Fibroblast of pulmonary artery (primary cell): ENCODE measurements around the gene ARHGAP22.

Source experiments
- DNase-seq: peaks from one replicate; pipeline ENCODE4 v3.0.0-alpha.2; 2010; ENCODE audit warnings: low read depth
- H3K4me3 ChIP-seq: replicated peaks from 2 replicates; pipeline ENCODE4 v1.5.1; 2011; ENCODE audit warnings: low read depth, mild to moderate bottlenecking, control low read depth, low read length, moderate library complexity
- TF ChIP-seq, protein P1 (sequence below): IDR thresholded peaks from 2 replicates; pipeline ENCODE4 v1.5.1; 2011; ENCODE audit warnings: mild to moderate bottlenecking, control low read depth, low read length, inconsistent platforms; ENCODE audit errors: missing control alignments

The ARHGAP22 gene

DNA sequence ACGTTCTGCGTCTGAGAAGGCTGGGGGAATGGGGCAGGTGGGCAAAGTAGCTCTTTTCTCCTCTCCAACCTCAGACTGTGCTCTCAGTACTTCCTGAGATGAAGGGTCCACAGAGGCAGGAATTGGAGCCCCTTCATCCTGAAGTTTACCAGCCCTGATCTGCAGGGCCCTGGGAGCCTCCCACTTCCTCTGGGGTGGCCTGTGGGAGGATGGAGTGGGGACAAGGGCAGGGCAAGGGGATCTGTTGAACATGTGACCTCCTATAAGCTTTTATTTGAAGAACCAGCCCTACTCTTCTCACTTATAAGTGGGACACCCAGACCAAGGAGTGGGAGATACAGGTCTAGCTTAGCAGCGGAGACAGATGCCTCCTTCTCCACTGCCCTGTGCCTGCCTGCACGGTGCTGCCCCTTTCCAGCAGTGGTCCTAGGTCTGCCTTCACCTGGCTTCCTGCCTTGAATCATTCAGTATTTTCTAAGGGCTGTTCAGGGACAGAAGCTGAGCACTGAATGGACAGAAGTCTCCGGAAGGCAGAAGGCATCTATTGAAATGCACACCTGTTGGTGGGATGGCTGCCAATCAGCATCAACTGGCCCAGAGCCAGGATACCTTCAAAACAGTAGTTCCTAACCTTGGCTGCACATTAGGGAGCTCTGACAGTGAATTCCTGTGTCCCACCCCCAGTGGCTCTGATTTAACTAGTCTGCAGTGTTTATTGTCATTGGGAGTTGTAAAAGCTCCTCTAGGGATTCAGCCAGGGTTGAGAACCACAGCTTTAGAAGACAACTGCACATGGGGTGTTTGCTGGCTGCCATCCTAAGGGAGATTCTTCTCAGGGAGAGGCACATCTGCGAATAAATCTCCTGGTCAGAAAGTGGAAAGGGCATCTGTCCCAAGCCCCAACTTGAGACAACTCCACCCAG, 2.7 kb upstream of the ARHGAP22 start:
- no peak overlapping the region for H3K4me3 ChIP-seq
- DNase-seq, result no peak
- TF ChIP-seq, protein P1, sequence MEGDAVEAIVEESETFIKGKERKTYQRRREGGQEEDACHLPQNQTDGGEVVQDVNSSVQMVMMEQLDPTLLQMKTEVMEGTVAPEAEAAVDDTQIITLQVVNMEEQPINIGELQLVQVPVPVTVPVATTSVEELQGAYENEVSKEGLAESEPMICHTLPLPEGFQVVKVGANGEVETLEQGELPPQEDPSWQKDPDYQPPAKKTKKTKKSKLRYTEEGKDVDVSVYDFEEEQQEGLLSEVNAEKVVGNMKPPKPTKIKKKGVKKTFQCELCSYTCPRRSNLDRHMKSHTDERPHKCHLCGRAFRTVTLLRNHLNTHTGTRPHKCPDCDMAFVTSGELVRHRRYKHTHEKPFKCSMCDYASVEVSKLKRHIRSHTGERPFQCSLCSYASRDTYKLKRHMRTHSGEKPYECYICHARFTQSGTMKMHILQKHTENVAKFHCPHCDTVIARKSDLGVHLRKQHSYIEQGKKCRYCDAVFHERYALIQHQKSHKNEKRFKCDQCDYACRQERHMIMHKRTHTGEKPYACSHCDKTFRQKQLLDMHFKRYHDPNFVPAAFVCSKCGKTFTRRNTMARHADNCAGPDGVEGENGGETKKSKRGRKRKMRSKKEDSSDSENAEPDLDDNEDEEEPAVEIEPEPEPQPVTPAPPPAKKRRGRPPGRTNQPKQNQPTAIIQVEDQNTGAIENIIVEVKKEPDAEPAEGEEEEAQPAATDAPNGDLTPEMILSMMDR, result no peak

DNA sequence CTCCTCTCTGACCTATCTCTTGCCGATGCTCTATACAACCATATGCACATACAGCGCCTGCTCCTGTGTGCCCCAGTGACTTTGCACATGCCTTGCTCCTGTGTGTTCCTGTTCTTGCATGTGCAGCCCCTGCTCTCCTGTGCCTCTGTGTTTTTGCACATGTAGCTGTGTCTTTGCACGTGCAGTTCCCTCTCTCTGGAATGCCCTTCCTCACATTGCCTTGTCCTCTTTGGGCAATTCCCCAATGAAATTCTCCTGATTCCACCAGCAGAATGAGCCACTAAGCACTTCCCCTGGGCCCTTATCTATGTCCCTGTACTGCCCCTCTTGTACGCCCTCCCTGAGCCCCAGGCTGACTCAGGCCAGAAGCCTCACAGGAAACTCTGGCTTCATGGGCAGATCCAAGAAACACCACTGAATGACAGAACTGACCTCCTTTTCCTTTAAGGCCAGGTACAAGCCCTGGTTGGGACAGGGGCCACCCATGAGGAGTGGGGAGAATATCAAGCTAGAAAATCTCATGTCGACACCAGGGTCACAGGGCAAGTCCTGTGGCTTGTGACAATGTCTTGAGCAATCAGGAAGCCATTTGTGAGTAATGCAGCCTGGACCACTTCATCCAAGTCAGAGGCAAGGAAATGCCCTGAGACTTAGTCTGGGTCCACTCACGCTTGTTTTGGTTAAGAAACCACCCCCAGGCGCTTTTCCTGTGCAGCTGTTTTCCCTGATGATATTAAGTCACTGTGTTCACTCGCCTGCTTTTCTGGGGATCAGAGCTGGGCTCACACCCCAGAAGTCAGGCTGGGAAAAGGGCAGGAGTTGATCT, 1.9 kb upstream of the ARHGAP22 start:
- TF ChIP-seq, protein P1, result no peak
- no peak overlapping the region for H3K4me3 ChIP-seq
- DNase-seq, result peak; percentile 97

DNA sequence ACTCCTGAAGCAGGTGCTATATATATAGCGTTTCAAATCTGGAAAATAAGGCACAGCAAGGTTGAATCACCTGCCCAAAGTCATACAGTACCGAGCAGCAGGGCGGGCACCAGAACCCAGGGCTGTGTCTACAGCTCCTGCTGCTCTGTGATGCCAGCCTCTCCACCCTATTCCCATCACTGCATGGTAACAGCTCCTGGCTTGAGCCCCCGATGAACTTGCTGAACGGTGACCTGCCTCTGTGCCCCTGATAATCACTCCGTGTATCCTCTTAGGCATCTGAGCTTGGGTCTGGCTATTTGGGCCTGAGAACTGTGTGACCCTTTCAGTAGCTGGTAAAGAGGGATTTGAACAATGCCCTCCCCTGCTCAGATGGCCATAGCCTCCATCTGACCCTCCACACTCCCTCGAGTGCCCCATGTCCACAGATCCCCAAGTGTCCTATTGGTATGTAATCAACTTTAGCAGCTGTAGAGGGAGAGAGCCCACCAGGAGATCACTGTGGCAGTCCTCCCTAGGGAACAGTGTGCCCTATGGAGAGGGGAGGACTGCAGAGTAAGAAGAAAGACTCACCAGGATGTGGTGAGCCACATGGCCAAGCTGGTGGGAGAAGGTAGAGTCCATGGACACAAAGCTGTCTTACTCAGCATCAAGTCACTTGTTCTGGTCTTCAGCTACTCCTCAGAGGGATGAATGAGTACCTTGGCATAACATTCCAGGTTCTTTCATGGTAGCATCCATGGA, 1.1 kb upstream of the ARHGAP22 start:
- DNase-seq, result no peak
- TF ChIP-seq, protein P1, result no peak
- peak overlapping the region; percentile 77 for H3K4me3 ChIP-seq

DNA sequence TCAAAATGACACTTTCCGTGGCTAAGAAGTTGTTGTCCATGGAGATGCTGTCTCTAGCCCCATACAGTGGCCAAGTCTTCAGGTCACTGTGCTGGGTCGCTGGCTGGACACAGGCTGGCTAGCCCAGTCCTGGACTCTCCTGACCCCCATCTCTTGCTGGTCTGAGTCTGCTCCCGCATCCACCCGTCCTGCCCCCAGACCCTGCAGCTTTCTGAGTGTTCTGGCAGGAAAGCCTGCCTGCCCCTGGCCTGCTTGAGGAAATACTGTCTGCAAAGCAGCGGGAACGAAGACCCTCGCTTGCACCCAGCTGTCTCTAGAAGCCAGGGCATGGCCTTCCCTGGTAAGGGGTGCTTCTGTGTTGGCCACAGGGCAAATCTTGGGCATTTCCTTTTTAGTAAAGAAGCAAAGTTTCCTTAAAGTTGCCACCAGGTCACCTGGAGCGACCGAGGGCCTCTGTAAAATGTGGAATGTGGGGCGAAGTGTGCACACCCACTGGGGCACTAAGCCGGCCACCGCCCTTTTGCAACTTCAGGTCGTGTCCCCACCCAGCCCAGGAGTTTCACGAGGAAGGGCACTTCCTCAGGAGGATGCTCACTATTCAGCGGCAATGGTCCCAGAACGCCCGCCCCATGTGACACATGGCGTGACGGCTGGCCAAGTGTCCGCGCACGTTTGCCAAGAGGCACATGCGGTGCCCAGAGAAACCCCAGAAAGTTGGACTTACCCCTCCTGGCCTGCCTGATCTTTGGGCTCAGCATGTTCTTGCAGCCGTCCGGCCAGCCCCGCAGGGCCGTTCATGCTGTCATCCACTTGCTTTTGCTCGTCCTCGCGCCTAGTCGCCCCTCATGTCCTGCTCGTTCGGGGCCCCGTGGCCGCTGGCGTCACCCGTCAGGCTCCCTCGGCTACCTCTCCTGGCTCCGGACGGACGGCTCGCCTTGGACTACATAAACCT, 558 bp downstream of the ARHGAP22 start:
- DNase-seq, result peak; percentile 6
- H3K4me3 ChIP-seq, result peak overlapping the region; percentile 77
- TF ChIP-seq, protein P1, result no peak

DNA sequence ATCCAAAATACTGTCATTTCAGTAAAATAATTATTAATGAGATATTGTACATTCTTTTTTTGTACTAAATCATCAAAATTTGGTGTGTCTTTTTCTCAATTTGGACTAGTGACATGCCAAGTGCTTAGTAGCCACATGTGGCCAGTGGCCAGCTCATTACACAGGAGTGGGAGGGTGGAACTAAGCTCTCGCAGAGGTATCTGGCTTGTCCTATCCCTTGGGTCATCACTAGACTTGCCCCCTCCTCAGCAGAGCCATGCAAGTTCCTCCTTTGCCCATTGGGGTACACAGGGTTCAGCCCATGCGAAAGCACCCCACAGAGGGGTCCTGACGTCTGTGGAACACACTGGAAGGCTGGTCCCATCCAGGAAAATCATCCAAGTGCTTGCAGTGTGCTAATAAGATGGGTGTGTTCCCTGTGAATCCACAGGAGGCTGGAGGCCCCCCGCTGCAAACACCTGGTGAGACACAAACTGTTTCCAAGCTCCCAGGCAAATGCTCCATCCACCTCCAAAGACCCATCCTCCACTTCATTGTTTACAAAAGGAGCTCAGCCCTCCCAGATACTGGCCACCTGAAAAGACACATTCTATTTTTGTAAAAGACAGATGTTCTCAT, 1.3 kb downstream of the ARHGAP22 start:
- TF ChIP-seq, protein P1, result no peak
- no peak for DNase-seq
- H3K4me3 ChIP-seq, result peak overlapping the region; percentile 77
